GM18951 (cell line): Measurements from ENCODE around the gene ANO10.
"Not testable (repeated sequence)": the region's sequence is repeated elsewhere in the genome, so short reads cannot be mapped to it uniquely, and the experiment has no call there.

ENCODE experiments used
- POLR2A ChIP-seq: IDR thresholded peaks from 4 replicates; pipeline ENCODE4 v1.6.1; 2011; ENCODE audit warnings: mild to moderate bottlenecking; ENCODE audit not compliant: insufficient read length, insufficient read depth; ENCODE audit errors: extremely low read depth
- in situ Hi-C: fragments of 300-500 bp; cut with MboI; formaldehyde crosslinking; loops from one replicate; pipeline ENCODE4 v1.12.0; 2022; ENCODE audit warnings: low sequenced_read_pairs, mixed read lengths, inconsistent platforms; ENCODE audit not compliant: unreplicated experiment

The ANO10 gene

GRCh38 chr3:43369404-43370292, 252.2 kb downstream of the ANO10 start:
- in situ Hi-C loops: loop anchor here (10.0 kb wide), 1 partner anchor 205 kb away; no protein-coding TSS in a partner anchor
- no peak for TF ChIP-seq POLR2A

DNA sequence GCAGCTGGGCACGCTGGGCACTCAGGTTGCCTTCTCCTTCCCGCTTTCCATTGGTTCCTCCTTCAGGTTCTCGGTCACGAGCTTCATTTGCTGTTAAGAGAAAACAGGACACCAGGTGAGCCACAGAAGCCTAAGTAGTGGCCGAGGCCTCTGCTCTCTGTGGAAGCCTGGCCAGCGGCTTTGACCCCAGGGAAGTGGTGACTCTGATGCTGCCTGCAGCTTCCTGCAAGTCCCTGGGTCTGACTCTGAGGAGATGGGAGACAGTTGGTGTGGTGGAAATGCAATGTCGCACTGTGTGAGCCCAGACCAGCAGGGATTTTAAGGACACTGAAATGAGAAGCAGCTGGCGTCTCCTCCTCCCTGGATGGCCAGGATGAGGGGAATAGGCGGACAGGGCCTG, 254.9 kb downstream of the ANO10 start:
- in situ Hi-C loops: no loop called here
- TF ChIP-seq POLR2A: no peak

- in situ Hi-C loops: no loop called here
- no peak for TF ChIP-seq POLR2A
Observed at GRCh38 chr3:43366481-43366880, 255.3 kb downstream of the ANO10 start.

- TF ChIP-seq POLR2A: no peak
- in situ Hi-C loops: no loop called here
Observed at GRCh38 chr3:43365601-43366305, 256.1 kb downstream of the ANO10 start.

- TF ChIP-seq POLR2A: no peak
- in situ Hi-C loops: no loop called here
Observed at GRCh38 chr3:43364926-43365325, 256.9 kb downstream of the ANO10 start.

- in situ Hi-C loops: no loop called here
- no peak for TF ChIP-seq POLR2A
Observed at GRCh38 chr3:43364494-43364893, 257.3 kb downstream of the ANO10 start.

DNA sequence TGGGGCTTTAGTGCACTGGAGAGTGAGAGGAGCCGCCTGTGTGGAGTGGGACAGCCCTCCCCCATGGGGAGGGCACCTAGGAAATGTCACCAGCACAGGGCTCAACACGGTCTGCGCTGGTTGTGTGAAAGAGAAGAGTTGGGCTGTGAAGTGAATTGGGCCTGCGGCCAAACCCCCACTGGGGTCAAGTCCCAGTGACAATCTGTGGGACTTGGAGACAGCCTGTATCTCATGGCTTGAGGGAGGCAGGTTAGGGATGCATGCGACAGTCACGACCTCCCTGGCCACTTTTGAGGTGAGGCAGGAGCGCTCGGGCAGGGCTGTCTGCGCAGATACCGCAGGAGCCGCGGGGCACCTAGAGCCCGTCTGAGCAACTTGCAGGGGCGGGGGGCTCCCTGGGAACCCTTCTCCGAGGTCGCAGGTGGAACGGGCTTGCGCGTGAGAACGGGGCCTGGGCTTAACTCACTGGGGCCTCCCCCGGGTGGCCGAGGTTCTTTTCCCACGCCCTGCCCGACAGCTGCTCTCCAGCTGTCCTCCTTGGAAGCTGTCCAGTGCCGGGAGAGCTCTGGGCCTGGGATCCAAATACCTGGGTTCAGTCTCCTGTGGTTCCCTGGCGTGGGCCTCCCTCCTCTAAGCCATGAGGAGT, 258.1 kb downstream of the ANO10 start:
- in situ Hi-C loops: no loop called here
- TF ChIP-seq POLR2A: no peak

- no peak for TF ChIP-seq POLR2A
- in situ Hi-C loops: no loop called here
Observed at GRCh38 chr3:43362961-43363360, 258.9 kb downstream of the ANO10 start.

GRCh38 chr3:43362183-43362582, 259.6 kb downstream of the ANO10 start:
- in situ Hi-C loops: no loop called here
- no peak for TF ChIP-seq POLR2A

DNA sequence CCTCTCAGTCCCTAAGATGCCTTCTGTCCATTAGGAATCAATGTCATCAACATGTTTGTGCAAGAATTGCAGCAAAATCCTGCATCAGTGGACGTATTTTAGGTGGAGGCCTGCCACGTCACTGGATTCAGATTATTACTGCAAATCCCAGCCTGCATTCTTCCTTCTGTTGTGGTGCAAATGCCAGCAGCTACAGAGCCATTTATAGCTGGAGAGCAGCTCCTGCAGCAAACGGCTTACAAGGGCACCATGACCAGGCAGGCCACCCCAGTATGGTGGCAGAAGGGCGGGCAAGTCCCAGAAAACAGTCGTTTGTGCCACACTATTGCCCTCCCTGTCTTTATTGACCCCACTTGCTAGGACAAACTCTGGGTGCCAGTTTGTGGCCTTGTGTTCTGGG, 260.7 kb downstream of the ANO10 start:
- no peak for TF ChIP-seq POLR2A
- in situ Hi-C loops: no loop called here

DNA sequence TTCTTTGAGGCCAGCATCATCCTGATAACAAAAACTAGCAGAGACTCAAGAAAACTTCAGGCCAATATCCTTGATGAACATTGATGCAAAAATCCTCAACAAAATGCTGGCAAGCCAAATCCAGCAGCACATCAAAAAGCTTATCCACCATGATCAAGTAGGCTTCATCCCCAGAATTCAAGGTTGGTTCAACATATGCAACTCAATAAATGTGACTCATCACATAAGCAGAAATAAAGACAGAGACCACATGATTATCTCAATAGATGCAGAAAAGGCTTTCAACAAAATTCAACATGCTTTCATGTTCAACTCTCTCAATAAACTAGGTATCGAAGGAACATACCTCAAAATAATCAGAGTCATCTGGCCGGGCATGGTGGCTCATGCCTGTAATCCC, 265.8 kb downstream of the ANO10 start:
- in situ Hi-C loops: not testable (repeated sequence)

DNA sequence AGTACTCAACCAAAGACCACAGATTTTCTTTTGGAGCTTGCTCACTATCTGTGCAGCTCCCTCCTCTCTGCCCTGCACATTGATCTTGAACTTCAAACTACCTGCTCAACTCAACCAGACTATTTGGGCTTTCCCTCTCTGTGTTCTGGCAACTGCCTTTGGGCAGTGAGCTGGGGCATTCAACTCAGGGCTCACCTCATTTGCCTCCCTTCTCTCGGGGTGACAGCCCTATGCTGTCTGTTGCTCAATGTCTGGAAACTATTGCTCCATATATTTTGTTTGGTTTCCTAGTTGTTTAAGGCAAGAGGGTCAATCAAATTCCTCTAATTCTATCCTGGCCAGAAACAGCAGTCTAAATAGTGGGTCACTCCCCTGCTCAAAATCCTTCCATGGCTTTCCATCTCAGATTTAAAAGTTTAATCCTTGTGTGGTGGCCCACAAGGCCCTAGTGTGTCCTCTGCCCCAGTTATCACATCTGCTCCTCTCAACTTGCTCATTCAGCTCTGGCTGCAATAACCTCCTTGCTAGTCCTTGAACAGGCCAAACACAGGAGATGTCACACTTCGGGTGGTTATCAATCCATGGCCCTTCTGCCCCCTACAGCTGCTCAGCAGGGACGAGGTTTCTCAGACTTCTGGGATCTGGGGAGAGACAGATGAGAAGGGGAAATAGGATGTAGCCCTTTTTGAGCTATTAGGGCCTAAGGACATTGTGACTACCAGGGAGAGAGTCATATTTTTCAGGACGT, 267.7 kb downstream of the ANO10 start:
- TF ChIP-seq POLR2A: no peak
- in situ Hi-C loops: no loop called here

DNA sequence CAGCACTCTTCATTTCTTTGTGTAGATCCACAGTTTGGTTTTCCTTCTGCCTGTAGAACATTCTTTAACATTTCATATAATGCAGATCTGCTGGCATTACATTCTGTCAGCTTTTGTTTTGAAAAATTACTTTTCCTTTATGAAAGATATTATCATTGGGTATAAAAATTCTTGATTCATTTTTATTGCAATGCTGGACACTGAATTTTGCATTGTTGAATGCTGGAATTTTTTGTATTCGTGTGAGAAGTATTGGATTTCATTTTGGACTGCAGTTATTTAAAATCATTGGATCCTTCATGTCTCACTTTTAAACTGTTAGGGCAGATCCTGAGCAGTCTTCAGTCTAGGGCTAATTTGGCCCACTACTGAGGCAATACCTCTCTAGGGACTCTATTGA, 268.4 kb downstream of the ANO10 start:
- TF ChIP-seq POLR2A: no peak
- in situ Hi-C loops: no loop called here
